HCT116 (cell line): ENCODE results near the gene MYH14. TPM values are rescaled to one million over a fixed set of nuclear protein-coding genes. Genes with fewer than 3 reads are reported as not detected.

Experiments
- ATAC-seq: fragments of 200-7000 bp; cut with Tn5 transposase; 2 replicates; pipeline ENCODE4 v1.9.1; 2020; ENCODE audit warnings: mild to moderate bottlenecking, moderate library complexity
- BruUV-seq: library from RNA; stranded (reverse); fragments of 400-500 nt; replicated peaks from 2 replicates; lab custom pipeline; 2021; lab: Mats Ljungman, UMichigan
- CTCF ChIA-PET: fragments of 300-600 bp; sonication (Branson Sonifier 250); formaldehyde crosslinking; loops from one replicate; lab custom pipeline; 2021; ENCODE audit warnings: antibody characterized with exemption; lab: Charles Lee
- POLR2A ChIA-PET: fragments of 300-600, 350-600 bp; sonication (Branson Sonifier 250); formaldehyde crosslinking; loops from one replicate; lab custom pipeline; 2021; ENCODE audit warnings: antibody characterized with exemption; lab: Charles Lee
- RAD21 ChIA-PET, 2 experiments: fragments of 300-600 bp; sonication (Branson Sonifier 250); formaldehyde crosslinking; loops; one replicate each; lab custom pipeline; 2023; ENCODE audit warnings: low total read pairs in 2 of 2; ENCODE audit not compliant: uncharacterized antibody in 2 of 2, unreplicated experiment in 2 of 2, low non-redundant PET in 1 of 2; lab: Charles Lee
- DNase-seq: peaks from one replicate; pipeline ENCODE4 v3.0.0-alpha.2; 2010; ENCODE audit warnings: low read depth, low spot score
- H2AFZ ChIP-seq: fragments of 200-600 bp; shearing (Covaris generic), sonication (generic); 2 replicates; pipeline ENCODE4 v1.6.1; 2017; ENCODE audit warnings: low read depth, mixed run types, mixed read lengths, antibody characterized with exemption, low read length; ENCODE audit not compliant: poor library complexity, severe bottlenecking
- H3K27ac ChIP-seq: 2 replicates; pipeline ENCODE4 v1.5.1; 2012; ENCODE audit warnings: low read depth, low read length
- H3K27me3 ChIP-seq: fragments of 200-600 bp; sonication (generic); 2 replicates; pipeline ENCODE4 v1.6.1; 2016; ENCODE audit warnings: mixed run types, low read length, mixed read lengths; ENCODE audit not compliant: insufficient read depth
- H3K36me3 ChIP-seq, 2 experiments: fragments of 200-500 bp in 1 of 2; fragments of 200-600 bp in 1 of 2; sonication (Bioruptor generic) in 1 of 2; sonication (generic) in 1 of 2; 2 replicates each; pipeline versions ENCODE4 v1.5.1 to v1.6.1; 2014 to 2016; ENCODE audit warnings: low read length in 2 of 2, inconsistent platforms in 1 of 2, mixed read lengths in 1 of 2, mixed run types in 1 of 2; ENCODE audit not compliant: insufficient read depth in 2 of 2, control insufficient read depth in 1 of 2
- H3K4me1 ChIP-seq, 2 experiments: fragments of 200-600 bp in 1 of 2; sonication (generic) in 1 of 2; 2 replicates each; pipeline versions ENCODE4 v1.5.1 to v1.6.1; 2012 to 2017; ENCODE audit warnings: low read length in 2 of 2, inconsistent platforms in 1 of 2, mild to moderate bottlenecking in 1 of 2, mixed read lengths in 1 of 2, mixed run types in 1 of 2, moderate library complexity in 1 of 2; ENCODE audit not compliant: insufficient read depth in 2 of 2, control insufficient read depth in 1 of 2
- H3K4me2 ChIP-seq: fragments of 200-600 bp; sonication (generic); 2 replicates; pipeline ENCODE4 v1.6.1; 2017; ENCODE audit warnings: mixed run types, low read length, mixed read lengths
- H3K4me3 ChIP-seq, 2 experiments: fragments of 200-600 bp in 1 of 2; sonication (generic) in 1 of 2; replicated peaks in 1 of 2; 2 replicates each; pipeline ENCODE4 v1.5.1; 2011 to 2016; ENCODE audit warnings: low read length in 2 of 2, control low read depth in 1 of 2, low read depth in 1 of 2, mild to moderate bottlenecking in 1 of 2, mixed read lengths in 1 of 2, mixed run types in 1 of 2
- H3K79me2 ChIP-seq: fragments of 200-600 bp; sonication (generic); 2 replicates; pipeline ENCODE4 v1.6.1; 2017; ENCODE audit warnings: mild to moderate bottlenecking, mixed run types, low read length, moderate library complexity, mixed read lengths; ENCODE audit not compliant: insufficient read depth
- H3K9ac ChIP-seq: fragments of 200-600 bp; sonication (generic); 2 replicates; pipeline ENCODE4 v1.6.1; 2016; ENCODE audit warnings: low read length, mixed read lengths
- H3K9me2 ChIP-seq: fragments of 200-600 bp; sonication (generic), shearing (Covaris generic); 2 replicates; pipeline ENCODE4 v1.6.1; 2017; ENCODE audit warnings: mixed run types, mild to moderate bottlenecking, moderate library complexity; ENCODE audit not compliant: insufficient read depth
- H3K9me3 ChIP-seq, 2 experiments: fragments of 200-500 bp in 1 of 2; fragments of 200-600 bp in 1 of 2; sonication (Bioruptor generic) in 1 of 2; sonication (generic) in 1 of 2; 2 replicates each; pipeline ENCODE4 v1.6.1; 2014 to 2017; ENCODE audit warnings: low read length in 2 of 2, mixed read lengths in 2 of 2, inconsistent platforms in 1 of 2, low read depth in 1 of 2, mild to moderate bottlenecking in 1 of 2, mixed run types in 1 of 2, moderate library complexity in 1 of 2; ENCODE audit not compliant: control insufficient read depth in 1 of 2, insufficient read depth in 1 of 2
- H4K20me1 ChIP-seq: fragments of 200-600 bp; sonication (generic), shearing (Covaris generic); 2 replicates; pipeline ENCODE4 v1.6.1; 2017; ENCODE audit warnings: mixed run types, mild to moderate bottlenecking, moderate library complexity; ENCODE audit not compliant: insufficient read depth
- ATF3 ChIP-seq: IDR thresholded peaks from 2 replicates; pipeline ENCODE4 v1.6.1; 2012
- ELF1 ChIP-seq: IDR thresholded peaks from 2 replicates; pipeline ENCODE4 v1.6.1; 2012; ENCODE audit warnings: low read depth, borderline replicate concordance
- EZH2 ChIP-seq: fragments of 200-600 bp; sonication (generic); IDR thresholded peaks from 2 replicates; pipeline ENCODE4 v1.6.1; 2017; ENCODE audit warnings: antibody characterized with exemption, mixed run types
- EZH2phosphoT487 ChIP-seq: fragments of 200-600 bp; IDR thresholded peaks from 2 replicates; pipeline ENCODE4 v1.6.1; 2018; ENCODE audit warnings: antibody characterized with exemption, borderline replicate concordance
- FOSL1 ChIP-seq: IDR thresholded peaks from 2 replicates; pipeline ENCODE4 v1.6.1; 2012; ENCODE audit warnings: low read depth
- JUND ChIP-seq: IDR thresholded peaks from 2 replicates; pipeline ENCODE4 v1.6.1; 2012
- POLR2A ChIP-seq: IDR thresholded peaks from 2 replicates; pipeline ENCODE4 v1.7.0; 2011; ENCODE audit warnings: borderline replicate concordance; ENCODE audit not compliant: insufficient read depth, insufficient read length; ENCODE audit errors: extremely low read depth
- SIN3A ChIP-seq: IDR thresholded peaks from 2 replicates; pipeline ENCODE4 v1.6.1; 2012; ENCODE audit warnings: low read depth
- SP1 ChIP-seq: IDR thresholded peaks from 2 replicates; pipeline ENCODE4 v1.6.1; 2012; ENCODE audit warnings: low read depth
- SRF ChIP-seq: IDR thresholded peaks from 2 replicates; pipeline ENCODE4 v1.6.1; 2012; ENCODE audit warnings: low read depth
- ZNF274 ChIP-seq: fragments of 200-500 bp; sonication (Bioruptor generic); IDR thresholded peaks from 2 replicates; pipeline ENCODE4 v1.6.1; 2014; ENCODE audit warnings: mild to moderate bottlenecking, low read depth, low read length, inconsistent platforms
- intact Hi-C: fragments of 100-400 bp; cut with micrococcal nuclease; formaldehyde crosslinking; loops from 2 replicates; pipeline ENCODE4 v1.10.0; 2022
- total RNA-seq: library from RNA; stranded (reverse); gene quantifications from one replicate; pipeline ENCODE4 v1.2.1, GENCODE V29; 2021; ENCODE audit not compliant: unreplicated experiment

MYH14 gene
- total RNA-seq, 1 experiment from 2014 or later = 60.1 TPM

- RAD21 ChIA-PET = no interaction called here
Observed at GRCh38 chr19:50312967-50313811, 109.8 kb downstream of the MYH14 start.

DNA sequence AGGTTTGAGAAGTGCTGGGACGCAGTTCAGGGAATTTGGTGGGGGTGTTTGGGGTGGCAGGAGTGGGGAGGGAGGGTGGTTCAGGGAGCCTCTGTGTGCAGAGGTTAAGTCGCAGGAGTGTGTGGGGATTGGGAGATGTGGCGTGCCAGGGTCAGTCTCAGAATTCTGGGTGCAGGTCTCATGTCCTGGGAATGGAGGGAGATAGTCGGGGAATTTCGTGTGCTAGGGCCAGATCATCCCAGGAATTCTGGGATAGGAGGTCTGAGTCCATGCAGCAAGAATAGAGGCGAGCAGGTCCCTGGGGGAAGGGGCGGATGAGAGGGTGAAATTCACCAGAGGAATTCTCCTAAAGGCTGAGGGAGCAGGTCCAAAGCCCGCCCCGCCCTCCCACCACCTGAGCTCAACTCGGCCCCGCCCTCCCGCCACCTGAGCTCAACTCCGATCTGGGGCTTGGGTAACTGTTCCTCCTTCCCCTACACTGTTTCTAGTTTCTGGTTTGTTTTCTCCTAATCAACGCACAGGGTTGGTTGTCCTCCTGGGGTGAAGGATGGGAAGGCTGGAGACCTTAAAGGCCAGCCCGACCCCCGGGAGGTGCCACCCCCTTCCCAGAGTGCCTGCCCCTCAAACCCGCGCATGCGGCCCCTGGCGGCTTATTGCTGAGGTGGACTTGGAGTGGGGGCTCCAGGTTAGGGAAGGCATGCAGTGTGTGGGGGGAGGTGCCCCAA, 110.6 kb downstream of the MYH14 start:
- CTCF ChIA-PET = no interaction called here
- peak; percentile 31; the same call in 1 of the 2 replicates for ATAC-seq

More at GRCh38 chr19:50312967-50313811, 109.8 kb downstream of the MYH14 start:
- H3K9me3 ChIP-seq = no peaks in the 10 kb centered on the region
- no peaks in the 10 kb centered on the region for H3K36me3 ChIP-seq
- no peaks in the 10 kb centered on the region for H3K79me2 ChIP-seq
- no peak overlapping the region for H3K4me2 ChIP-seq
- H4K20me1 ChIP-seq = no peaks in the 10 kb centered on the region
- H3K9ac ChIP-seq = no peak overlapping the region
- no peak overlapping the region for H3K4me3 ChIP-seq
- no peak overlapping the region for H2AFZ ChIP-seq
- CTCF ChIA-PET = no interaction called here
- peaks cover 0 to 4% of the 10 kb centered on the region in 2 experiments; a peak in 1 of 4 replicates for H3K4me1 ChIP-seq
- TF ChIP-seq ATF3 (no peak), SRF (no peak), JUND (no peak), EZH2 (no peak), POLR2A (no peak)
- TF ChIP-seq, all 23 proteins: peak for 0
- BruUV-seq = no TSS peak
- no peak for DNase-seq
- intact Hi-C loops = no loop called here
- Histone ChIP-seq H3K27me3 (no peaks in the 10 kb centered on the region), H3K27ac (no peak overlapping the region), H3K9me2 (no peaks in the 10 kb centered on the region)
- POLR2A ChIA-PET = no interaction called here
- no peak for ATAC-seq

More for the DNA sequence above, 110.6 kb downstream of the MYH14 start:
- Histone ChIP-seq H3K9me3 (no peaks in the 10 kb centered on the region), H3K36me3 (no peaks in the 10 kb centered on the region), H3K27me3 (no peaks in the 10 kb centered on the region), H3K27ac (no peak overlapping the region), H3K9ac (no peak overlapping the region), H3K4me1 (peaks cover 0 to 4% of the 10 kb centered on the region in 2 experiments; a peak in 1 of 4 replicates), H3K79me2 (no peaks in the 10 kb centered on the region), H2AFZ (no peak overlapping the region), H3K4me2 (no peak overlapping the region), H3K9me2 (no peaks in the 10 kb centered on the region), H3K4me3 (no peak overlapping the region), H4K20me1 (no peaks in the 10 kb centered on the region)
- TF ChIP-seq FOSL1 (no peak), ELF1 (no peak), JUND (no peak), POLR2A (no peak), EZH2phosphoT487 (no peak), SP1 (no peak), ZNF274 (no peak), SIN3A (no peak)
- no peak for DNase-seq
- ChIA-PET RAD21 (no interaction called here), POLR2A (no interaction called here)
- intact Hi-C loops = no loop called here
- no TSS peak for BruUV-seq
